Measurements from ENCODE around the gene CCDC97.

DNA sequence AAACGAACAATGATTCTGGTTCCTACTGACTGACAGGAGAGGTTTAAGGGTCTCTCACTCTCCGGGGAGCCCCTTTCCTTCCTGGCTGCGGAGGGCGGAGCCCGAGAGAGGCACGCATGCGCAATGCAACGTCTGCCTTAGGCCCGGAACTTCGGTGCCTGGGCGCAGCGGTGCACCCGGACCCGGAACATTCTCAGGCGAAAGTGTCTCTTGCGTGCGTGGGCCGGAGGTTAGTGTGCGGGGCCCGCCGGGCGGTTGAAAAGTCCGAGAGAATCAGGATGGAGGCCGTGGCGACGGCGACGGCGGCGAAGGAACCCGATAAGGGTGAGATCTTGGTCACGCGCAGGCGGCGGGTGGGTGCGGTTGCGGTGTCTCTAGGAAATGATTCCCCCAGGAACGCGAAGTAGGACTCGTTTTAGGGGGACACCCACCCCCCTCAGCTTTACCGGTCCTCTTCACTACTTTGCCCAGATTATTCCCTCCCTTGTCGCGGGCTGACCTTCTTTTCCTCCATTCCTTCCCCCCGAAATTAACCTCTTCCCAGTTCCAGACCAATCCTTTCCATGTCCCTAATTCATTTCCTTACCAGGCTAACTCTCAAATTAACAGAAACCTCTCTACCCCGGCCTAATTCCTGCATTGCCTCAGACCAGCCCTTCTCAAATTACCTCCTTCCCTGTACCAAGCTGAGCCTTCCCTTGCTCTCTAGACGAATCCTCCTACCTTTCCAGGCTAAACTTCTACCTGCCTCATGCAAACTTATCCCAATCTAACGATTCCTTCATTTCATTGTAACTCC is at the start of gene CCDC97:
- TF ChIP-seq, protein P1, sequence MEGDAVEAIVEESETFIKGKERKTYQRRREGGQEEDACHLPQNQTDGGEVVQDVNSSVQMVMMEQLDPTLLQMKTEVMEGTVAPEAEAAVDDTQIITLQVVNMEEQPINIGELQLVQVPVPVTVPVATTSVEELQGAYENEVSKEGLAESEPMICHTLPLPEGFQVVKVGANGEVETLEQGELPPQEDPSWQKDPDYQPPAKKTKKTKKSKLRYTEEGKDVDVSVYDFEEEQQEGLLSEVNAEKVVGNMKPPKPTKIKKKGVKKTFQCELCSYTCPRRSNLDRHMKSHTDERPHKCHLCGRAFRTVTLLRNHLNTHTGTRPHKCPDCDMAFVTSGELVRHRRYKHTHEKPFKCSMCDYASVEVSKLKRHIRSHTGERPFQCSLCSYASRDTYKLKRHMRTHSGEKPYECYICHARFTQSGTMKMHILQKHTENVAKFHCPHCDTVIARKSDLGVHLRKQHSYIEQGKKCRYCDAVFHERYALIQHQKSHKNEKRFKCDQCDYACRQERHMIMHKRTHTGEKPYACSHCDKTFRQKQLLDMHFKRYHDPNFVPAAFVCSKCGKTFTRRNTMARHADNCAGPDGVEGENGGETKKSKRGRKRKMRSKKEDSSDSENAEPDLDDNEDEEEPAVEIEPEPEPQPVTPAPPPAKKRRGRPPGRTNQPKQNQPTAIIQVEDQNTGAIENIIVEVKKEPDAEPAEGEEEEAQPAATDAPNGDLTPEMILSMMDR (IDR thresholded peaks at IDR 0.05): peak in 1 of 5 experiments; percentile 40
- peak; percentile 34 to 67 for TF ChIP-seq POLR2A (IDR thresholded peaks at IDR 0.05)

Measured in tibial nerve (tissue), 3 donors.